HCT116 (cell line): Measurements from ENCODE around the gene HRG. TPM values are rescaled to one million over a fixed set of nuclear protein-coding genes. Genes with fewer than 3 reads are reported as not detected.

ENCODE experiments used
- ATAC-seq: fragments of 200-7000 bp; cut with Tn5 transposase; 2 replicates; pipeline ENCODE4 v1.9.1; 2020; ENCODE audit warnings: mild to moderate bottlenecking, moderate library complexity
- BruUV-seq: library from RNA; stranded (reverse); fragments of 400-500 nt; replicated peaks from 2 replicates; lab custom pipeline; 2021; lab: Mats Ljungman, UMichigan
- CTCF ChIA-PET: fragments of 300-600 bp; sonication (Branson Sonifier 250); formaldehyde crosslinking; loops from one replicate; lab custom pipeline; 2021; ENCODE audit warnings: antibody characterized with exemption; lab: Charles Lee
- POLR2A ChIA-PET: fragments of 300-600, 350-600 bp; sonication (Branson Sonifier 250); formaldehyde crosslinking; loops from one replicate; lab custom pipeline; 2021; ENCODE audit warnings: antibody characterized with exemption; lab: Charles Lee
- RAD21 ChIA-PET, 2 experiments: fragments of 300-600 bp; sonication (Branson Sonifier 250); formaldehyde crosslinking; loops; one replicate each; lab custom pipeline; 2023; ENCODE audit warnings: low total read pairs in 2 of 2; ENCODE audit not compliant: uncharacterized antibody in 2 of 2, unreplicated experiment in 2 of 2, low non-redundant PET in 1 of 2; lab: Charles Lee
- DNase-seq: peaks from one replicate; pipeline ENCODE4 v3.0.0-alpha.2; 2010; ENCODE audit warnings: low read depth, low spot score
- H2AFZ ChIP-seq: fragments of 200-600 bp; shearing (Covaris generic), sonication (generic); 2 replicates; pipeline ENCODE4 v1.6.1; 2017; ENCODE audit warnings: low read depth, mixed run types, mixed read lengths, antibody characterized with exemption, low read length; ENCODE audit not compliant: poor library complexity, severe bottlenecking
- H3K27ac ChIP-seq: 2 replicates; pipeline ENCODE4 v1.5.1; 2012; ENCODE audit warnings: low read depth, low read length
- H3K27me3 ChIP-seq: fragments of 200-600 bp; sonication (generic); 2 replicates; pipeline ENCODE4 v1.6.1; 2016; ENCODE audit warnings: mixed run types, low read length, mixed read lengths; ENCODE audit not compliant: insufficient read depth
- H3K36me3 ChIP-seq, 2 experiments: fragments of 200-500 bp in 1 of 2; fragments of 200-600 bp in 1 of 2; sonication (Bioruptor generic) in 1 of 2; sonication (generic) in 1 of 2; 2 replicates each; pipeline versions ENCODE4 v1.5.1 to v1.6.1; 2014 to 2016; ENCODE audit warnings: low read length in 2 of 2, inconsistent platforms in 1 of 2, mixed read lengths in 1 of 2, mixed run types in 1 of 2; ENCODE audit not compliant: insufficient read depth in 2 of 2, control insufficient read depth in 1 of 2
- H3K4me1 ChIP-seq, 2 experiments: fragments of 200-600 bp in 1 of 2; sonication (generic) in 1 of 2; 2 replicates each; pipeline versions ENCODE4 v1.5.1 to v1.6.1; 2012 to 2017; ENCODE audit warnings: low read length in 2 of 2, inconsistent platforms in 1 of 2, mild to moderate bottlenecking in 1 of 2, mixed read lengths in 1 of 2, mixed run types in 1 of 2, moderate library complexity in 1 of 2; ENCODE audit not compliant: insufficient read depth in 2 of 2, control insufficient read depth in 1 of 2
- H3K4me2 ChIP-seq: fragments of 200-600 bp; sonication (generic); 2 replicates; pipeline ENCODE4 v1.6.1; 2017; ENCODE audit warnings: mixed run types, low read length, mixed read lengths
- H3K4me3 ChIP-seq, 2 experiments: fragments of 200-600 bp in 1 of 2; sonication (generic) in 1 of 2; replicated peaks in 1 of 2; 2 replicates each; pipeline ENCODE4 v1.5.1; 2011 to 2016; ENCODE audit warnings: low read length in 2 of 2, control low read depth in 1 of 2, low read depth in 1 of 2, mild to moderate bottlenecking in 1 of 2, mixed read lengths in 1 of 2, mixed run types in 1 of 2
- H3K79me2 ChIP-seq: fragments of 200-600 bp; sonication (generic); 2 replicates; pipeline ENCODE4 v1.6.1; 2017; ENCODE audit warnings: mild to moderate bottlenecking, mixed run types, low read length, moderate library complexity, mixed read lengths; ENCODE audit not compliant: insufficient read depth
- H3K9ac ChIP-seq: fragments of 200-600 bp; sonication (generic); 2 replicates; pipeline ENCODE4 v1.6.1; 2016; ENCODE audit warnings: low read length, mixed read lengths
- H3K9me2 ChIP-seq: fragments of 200-600 bp; sonication (generic), shearing (Covaris generic); 2 replicates; pipeline ENCODE4 v1.6.1; 2017; ENCODE audit warnings: mixed run types, mild to moderate bottlenecking, moderate library complexity; ENCODE audit not compliant: insufficient read depth
- H3K9me3 ChIP-seq, 2 experiments: fragments of 200-500 bp in 1 of 2; fragments of 200-600 bp in 1 of 2; sonication (Bioruptor generic) in 1 of 2; sonication (generic) in 1 of 2; 2 replicates each; pipeline ENCODE4 v1.6.1; 2014 to 2017; ENCODE audit warnings: low read length in 2 of 2, mixed read lengths in 2 of 2, inconsistent platforms in 1 of 2, low read depth in 1 of 2, mild to moderate bottlenecking in 1 of 2, mixed run types in 1 of 2, moderate library complexity in 1 of 2; ENCODE audit not compliant: control insufficient read depth in 1 of 2, insufficient read depth in 1 of 2
- H4K20me1 ChIP-seq: fragments of 200-600 bp; sonication (generic), shearing (Covaris generic); 2 replicates; pipeline ENCODE4 v1.6.1; 2017; ENCODE audit warnings: mixed run types, mild to moderate bottlenecking, moderate library complexity; ENCODE audit not compliant: insufficient read depth
- ELF1 ChIP-seq: IDR thresholded peaks from 2 replicates; pipeline ENCODE4 v1.6.1; 2012; ENCODE audit warnings: low read depth, borderline replicate concordance
- EZH2 ChIP-seq: fragments of 200-600 bp; sonication (generic); IDR thresholded peaks from 2 replicates; pipeline ENCODE4 v1.6.1; 2017; ENCODE audit warnings: antibody characterized with exemption, mixed run types
- FOSL1 ChIP-seq: IDR thresholded peaks from 2 replicates; pipeline ENCODE4 v1.6.1; 2012; ENCODE audit warnings: low read depth
- JUND ChIP-seq: IDR thresholded peaks from 2 replicates; pipeline ENCODE4 v1.6.1; 2012
- POLR2AphosphoS5 ChIP-seq: IDR thresholded peaks from 2 replicates; pipeline ENCODE4 v1.6.1; 2011; ENCODE audit warnings: mild to moderate bottlenecking, low read depth, low read length, moderate library complexity
- RAD21 ChIP-seq: IDR thresholded peaks from 2 replicates; pipeline ENCODE4 v1.6.1; 2012; ENCODE audit warnings: low read depth, mild to moderate bottlenecking
- SIN3A ChIP-seq: IDR thresholded peaks from 2 replicates; pipeline ENCODE4 v1.6.1; 2012; ENCODE audit warnings: low read depth
- SP1 ChIP-seq: IDR thresholded peaks from 2 replicates; pipeline ENCODE4 v1.6.1; 2012; ENCODE audit warnings: low read depth
- SRF ChIP-seq: IDR thresholded peaks from 2 replicates; pipeline ENCODE4 v1.6.1; 2012; ENCODE audit warnings: low read depth
- intact Hi-C: fragments of 100-400 bp; cut with micrococcal nuclease; formaldehyde crosslinking; loops from 2 replicates; pipeline ENCODE4 v1.10.0; 2022
- total RNA-seq: library from RNA; stranded (reverse); gene quantifications from one replicate; pipeline ENCODE4 v1.2.1, GENCODE V29; 2021; ENCODE audit not compliant: unreplicated experiment
- TF ChIP-seq, protein P1 (sequence below): IDR thresholded peaks from 2 replicates; pipeline ENCODE4 v1.6.1; 2012
- TF ChIP-seq, protein P2 (sequence below): IDR thresholded peaks from 2 replicates; pipeline ENCODE4 v1.6.1; 2011; ENCODE audit warnings: mild to moderate bottlenecking, low read length, moderate library complexity; ENCODE audit not compliant: insufficient replicate concordance; ENCODE audit errors: extremely low read depth

Gene HRG
- total RNA-seq, 1 experiment from 2014 or later = 0.42 TPM

DNA sequence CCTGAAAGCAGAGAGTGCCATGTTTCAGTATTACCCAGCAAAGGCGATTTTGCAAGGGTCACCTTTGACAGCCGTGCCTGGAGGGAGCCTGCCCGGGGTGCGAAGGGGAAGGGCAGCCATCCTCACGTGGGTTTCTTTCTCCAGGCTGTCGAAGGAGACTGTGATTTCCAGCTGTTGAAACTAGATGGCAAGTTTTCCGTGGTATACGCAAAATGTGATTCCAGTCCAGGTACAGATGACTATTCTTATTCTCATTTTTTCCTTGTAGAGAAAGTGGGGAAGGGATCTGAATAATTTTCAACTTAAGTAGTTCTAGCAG, 49.6 kb upstream of the HRG start:
- Histone ChIP-seq H3K4me2 (no peak overlapping the region), H3K4me3 (no peak overlapping the region), H3K9me3 (no peaks in the 10 kb centered on the region), H2AFZ (no peak overlapping the region), H3K9me2 (no peaks in the 10 kb centered on the region), H3K27me3 (no peaks in the 10 kb centered on the region), H3K36me3 (no peaks in the 10 kb centered on the region), H3K4me1 (peaks cover 2 to 21% of the 10 kb centered on the region in 2 experiments; a peak in 2 of 4 replicates), H4K20me1 (no peaks in the 10 kb centered on the region), H3K27ac (no peak overlapping the region), H3K9ac (no peak overlapping the region), H3K79me2 (no peaks in the 10 kb centered on the region)
- no peak for ATAC-seq
- CTCF ChIA-PET = interaction anchor here (1.2 to 8.4 kb wide), 14 partner anchors 8 to 673 kb away, joined by 3 to 64 read pairs (median 8); partner anchors contain the start of gene TBCCD1
- intact Hi-C loops = loop anchor here (2.0 to 5.0 kb wide), 2 partner anchors 359 to 633 kb away; no protein-coding TSS in a partner anchor
- no peak for DNase-seq
- no peak for TF ChIP-seq FOSL1
- TF ChIP-seq JUND = no peak
- no peak for TF ChIP-seq SP1
- no peak for TF ChIP-seq SIN3A
- TF ChIP-seq RAD21 = no peak
- TF ChIP-seq ELF1 = no peak
- TF ChIP-seq, protein P1, sequence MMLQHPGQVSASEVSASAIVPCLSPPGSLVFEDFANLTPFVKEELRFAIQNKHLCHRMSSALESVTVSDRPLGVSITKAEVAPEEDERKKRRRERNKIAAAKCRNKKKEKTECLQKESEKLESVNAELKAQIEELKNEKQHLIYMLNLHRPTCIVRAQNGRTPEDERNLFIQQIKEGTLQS = no peak
- TF ChIP-seq SRF = no peak
- TF ChIP-seq EZH2 = no peak
- no peak for TF ChIP-seq POLR2AphosphoS5
- TF ChIP-seq, protein P2, sequence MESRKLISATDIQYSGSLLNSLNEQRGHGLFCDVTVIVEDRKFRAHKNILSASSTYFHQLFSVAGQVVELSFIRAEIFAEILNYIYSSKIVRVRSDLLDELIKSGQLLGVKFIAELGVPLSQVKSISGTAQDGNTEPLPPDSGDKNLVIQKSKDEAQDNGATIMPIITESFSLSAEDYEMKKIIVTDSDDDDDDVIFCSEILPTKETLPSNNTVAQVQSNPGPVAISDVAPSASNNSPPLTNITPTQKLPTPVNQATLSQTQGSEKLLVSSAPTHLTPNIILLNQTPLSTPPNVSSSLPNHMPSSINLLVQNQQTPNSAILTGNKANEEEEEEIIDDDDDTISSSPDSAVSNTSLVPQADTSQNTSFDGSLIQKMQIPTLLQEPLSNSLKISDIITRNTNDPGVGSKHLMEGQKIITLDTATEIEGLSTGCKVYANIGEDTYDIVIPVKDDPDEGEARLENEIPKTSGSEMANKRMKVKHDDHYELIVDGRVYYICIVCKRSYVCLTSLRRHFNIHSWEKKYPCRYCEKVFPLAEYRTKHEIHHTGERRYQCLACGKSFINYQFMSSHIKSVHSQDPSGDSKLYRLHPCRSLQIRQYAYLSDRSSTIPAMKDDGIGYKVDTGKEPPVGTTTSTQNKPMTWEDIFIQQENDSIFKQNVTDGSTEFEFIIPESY = no peak
- no TSS peak for BruUV-seq
- POLR2A ChIA-PET = interaction anchor here (2.4 kb wide), 1 partner anchor 167 kb away, joined by 11 read pairs; the partner anchor contains the start of gene EIF4A2
- RAD21 ChIA-PET = no interaction called here
